COLO668 (cell line): ENCODE results near the gene NUTM2A.
"Not testable (repeated sequence)": the region's sequence is repeated elsewhere in the genome, so short reads cannot be mapped to it uniquely, and the experiment has no call there.

Source experiments
- DNase-seq: peaks from one replicate; lab custom pipeline; 2025; ENCODE audit not compliant: unreplicated experiment; lab: John Stamatoyannopoulos, UW

Gene NUTM2A, protein sequence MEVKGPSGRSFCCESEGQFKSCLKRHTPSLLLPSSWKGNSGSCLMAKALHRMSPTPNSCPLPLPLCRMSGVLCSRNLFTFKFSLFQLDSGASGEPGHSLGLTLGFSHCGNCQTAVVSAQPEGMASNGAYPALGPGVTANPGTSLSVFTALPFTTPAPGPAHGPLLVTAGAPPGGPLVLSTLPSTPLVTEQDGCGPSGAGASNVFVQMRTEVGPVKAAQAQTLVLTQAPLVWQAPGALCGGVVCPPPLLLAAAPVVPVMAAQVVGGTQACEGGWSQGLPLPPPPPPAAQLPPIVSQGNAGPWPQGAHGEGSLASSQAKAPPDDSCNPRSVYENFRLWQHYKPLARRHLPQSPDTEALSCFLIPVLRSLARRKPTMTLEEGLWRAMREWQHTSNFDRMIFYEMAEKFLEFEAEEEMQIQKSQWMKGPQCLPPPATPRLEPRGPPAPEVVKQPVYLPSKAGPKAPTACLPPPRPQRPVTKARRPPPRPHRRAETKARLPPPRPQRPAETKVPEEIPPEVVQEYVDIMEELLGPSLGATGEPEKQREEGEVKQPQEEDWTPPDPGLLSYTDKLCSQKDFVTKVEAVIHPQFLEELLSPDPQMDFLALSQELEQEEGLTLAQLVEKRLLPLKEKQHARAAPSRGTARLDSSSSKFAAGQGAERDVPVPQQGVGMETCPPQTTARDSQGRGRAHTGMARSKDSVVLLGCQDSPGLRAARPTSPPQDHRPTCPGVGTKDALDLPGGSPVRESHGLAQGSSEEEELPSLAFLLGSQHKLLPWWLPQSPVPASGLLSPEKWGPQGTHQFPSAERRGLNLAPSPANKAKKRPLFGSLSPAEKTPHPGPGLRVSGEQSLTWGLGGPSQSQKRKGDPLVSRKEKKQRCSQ

DNA sequence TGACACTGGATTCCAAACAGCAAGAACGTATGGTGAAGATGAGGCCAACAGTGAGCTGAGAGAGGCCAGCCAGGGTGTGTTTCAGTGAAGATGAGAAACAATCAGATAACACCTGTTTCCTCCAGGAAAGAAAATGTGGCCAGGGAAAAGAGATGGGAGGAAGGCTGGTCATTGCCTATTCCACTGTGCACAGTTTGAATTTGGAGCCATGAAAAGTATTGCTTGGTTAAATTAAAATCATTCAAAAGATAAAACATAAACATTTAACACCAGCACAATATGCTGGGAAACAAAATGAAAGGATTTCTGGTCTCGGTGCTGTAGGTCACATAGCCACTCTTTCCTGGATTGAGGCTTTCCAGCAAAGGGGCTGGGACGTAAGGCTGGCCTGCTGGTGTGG, at the start of gene NUTM2A:
TSS of gene NUTM2A (plus strand) at position 301 of the 400 bp plus-strand sequence. CDS start 383 bp downstream, outside the sequence.
- DNase-seq: not testable (repeated sequence)

DNA sequence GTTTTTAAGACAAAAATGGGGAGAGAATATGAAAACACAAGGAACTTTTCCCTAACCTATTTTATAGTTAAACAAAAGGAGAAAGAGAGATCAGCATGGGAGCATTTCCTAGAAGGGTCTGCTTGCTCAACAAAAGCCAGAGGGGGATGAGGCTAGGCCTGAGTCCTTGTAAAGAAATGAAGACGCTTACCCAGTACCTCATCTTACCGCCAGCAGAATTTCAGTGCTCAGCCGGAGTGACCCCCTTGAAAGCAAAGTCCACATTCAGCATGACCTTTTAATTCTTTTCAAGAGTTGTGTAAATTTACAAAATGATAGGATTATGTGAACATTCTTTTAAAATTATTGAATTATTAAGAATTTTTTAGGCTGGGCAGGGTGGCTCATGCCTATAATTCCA, 47.7 kb upstream of the NUTM2A start:
- not testable (repeated sequence) for DNase-seq

DNA sequence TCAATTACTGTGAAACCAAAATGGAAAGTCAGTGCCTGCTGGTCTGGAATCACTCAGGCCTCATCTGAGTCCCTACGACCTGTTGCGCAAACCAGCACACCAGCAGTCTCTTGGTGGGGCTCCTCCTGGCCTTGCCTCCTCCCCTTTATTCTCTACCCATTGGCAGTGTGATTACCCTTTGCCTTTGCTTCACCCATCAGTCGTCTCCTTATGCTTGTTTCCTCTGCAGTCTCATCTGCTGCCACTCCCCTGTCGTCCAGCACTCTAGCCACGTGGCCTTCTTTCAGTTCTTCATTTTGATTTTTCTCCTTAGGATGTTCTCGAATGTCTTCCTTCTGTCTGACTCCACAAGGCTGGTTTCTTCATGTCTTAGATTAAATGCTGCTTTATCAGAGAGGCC, 40.8 kb upstream of the NUTM2A start:
- DNase-seq: not testable (repeated sequence)

DNA sequence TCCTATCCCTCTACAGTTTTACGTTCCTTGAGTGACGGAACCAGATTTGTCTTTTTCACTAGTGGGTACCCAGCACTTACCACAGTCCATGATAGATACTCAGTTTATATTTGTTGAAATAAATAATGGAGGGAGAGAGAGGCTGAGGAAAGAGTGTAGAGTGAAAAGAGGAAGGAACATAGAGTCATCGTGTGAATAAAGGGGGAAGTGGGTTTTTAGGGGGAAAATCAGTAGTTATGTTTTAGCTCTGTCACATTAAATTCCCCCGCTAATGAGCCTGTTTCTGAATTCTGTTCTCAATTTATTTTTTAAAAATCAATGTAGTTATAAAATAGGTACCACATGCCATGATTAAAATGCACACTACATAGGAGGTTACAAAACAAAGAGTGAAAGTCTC, 39.2 kb upstream of the NUTM2A start:
- not testable (repeated sequence) for DNase-seq

DNA sequence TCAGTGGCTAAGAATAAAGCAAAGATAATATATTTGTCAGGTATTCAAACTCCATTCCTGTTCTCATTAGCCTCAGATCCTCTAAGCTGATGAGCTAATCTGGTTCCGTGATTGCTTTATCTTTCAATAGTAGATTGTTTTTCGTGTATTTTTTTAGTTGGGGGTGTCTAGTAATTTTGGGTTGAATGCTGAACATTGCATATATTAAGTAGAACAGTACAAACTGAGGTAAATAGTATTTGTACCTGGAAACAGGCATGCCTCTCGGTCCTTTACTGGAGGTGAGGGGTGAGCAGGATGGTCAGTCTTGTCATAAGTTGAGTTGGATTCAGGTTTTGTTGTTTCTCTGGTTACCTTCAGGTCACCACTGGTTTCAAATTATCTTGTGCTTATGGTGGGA, 37.7 kb upstream of the NUTM2A start:
- not testable (repeated sequence) for DNase-seq

DNA sequence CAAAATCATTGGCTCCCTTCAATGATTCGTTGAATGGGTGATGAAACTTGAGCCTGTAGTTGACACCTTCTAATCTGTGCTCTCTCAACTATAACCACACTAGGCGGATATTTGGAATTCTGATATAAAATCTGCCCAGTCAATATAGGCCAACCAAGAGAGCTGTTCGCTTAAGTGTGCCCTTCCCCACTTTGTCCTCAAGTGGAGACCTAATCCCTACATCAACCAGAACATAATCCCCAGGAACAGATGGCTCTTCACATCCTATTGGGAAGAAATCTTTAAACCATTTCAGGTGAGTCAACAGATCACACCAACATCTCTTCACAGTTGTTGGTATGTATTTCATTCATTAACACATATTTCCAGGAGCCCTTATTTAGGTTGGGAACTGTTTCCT, 33.4 kb upstream of the NUTM2A start:
- DNase-seq: not testable (repeated sequence)

DNA sequence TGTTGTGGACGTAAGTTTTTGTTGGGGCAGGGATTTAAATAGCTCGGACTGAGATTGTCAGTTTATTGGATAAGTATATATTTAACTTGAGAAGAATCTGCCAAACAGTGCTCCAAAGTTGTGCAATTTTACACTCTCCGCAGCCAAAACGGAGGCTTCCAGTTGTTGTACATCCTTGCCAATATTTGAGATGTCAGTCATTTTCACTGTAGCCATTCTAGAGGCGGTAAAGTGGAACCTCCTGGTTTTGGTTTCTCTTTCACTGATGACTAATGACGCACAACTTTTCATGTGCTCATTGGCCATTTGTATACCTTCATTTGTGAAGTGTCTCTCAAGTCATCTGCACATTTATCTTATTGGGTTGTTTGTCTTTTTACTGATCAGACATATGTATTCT, 24.3 kb upstream of the NUTM2A start:
- DNase-seq: not testable (repeated sequence)

DNA sequence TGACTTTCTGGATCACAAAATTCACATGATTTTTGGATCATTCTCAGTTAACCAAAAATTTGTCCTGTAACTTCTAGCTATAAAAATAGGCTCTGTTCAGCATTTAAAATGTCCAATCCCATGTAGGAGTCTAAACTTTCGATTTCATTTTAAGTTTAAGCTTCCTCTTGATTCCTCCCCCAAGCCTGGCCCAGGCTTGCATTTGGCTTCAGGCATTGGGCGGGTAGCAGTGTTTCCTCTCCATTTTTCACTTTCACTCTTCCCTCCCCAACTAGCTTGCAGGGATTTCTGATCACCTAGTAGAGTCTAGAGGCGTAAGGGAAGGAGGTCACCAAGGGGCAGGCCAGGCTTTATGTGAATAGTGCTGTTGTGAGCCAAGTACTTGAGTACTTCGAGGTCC, 20.4 kb upstream of the NUTM2A start:
- not testable (repeated sequence) for DNase-seq

DNA sequence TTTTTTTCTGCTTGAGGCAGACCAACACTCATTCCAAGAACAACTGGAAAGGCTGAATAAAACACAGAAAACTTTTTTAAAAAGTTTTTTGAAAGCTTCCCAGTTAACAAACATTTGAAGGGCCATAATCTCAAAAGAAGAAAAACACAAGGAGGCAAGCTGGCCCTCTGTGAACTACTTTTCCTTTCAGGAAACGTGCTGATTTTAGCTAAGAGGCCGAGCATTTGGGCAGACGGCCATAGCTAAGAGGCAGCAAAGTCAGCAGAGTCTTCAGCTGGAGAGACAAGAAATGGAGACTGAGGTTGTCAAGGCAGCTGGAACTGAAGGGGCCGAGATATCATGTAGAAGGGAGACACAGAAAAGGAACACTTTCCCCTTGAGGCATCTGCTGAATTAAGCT, 18.3 kb upstream of the NUTM2A start:
- DNase-seq: not testable (repeated sequence)

DNA sequence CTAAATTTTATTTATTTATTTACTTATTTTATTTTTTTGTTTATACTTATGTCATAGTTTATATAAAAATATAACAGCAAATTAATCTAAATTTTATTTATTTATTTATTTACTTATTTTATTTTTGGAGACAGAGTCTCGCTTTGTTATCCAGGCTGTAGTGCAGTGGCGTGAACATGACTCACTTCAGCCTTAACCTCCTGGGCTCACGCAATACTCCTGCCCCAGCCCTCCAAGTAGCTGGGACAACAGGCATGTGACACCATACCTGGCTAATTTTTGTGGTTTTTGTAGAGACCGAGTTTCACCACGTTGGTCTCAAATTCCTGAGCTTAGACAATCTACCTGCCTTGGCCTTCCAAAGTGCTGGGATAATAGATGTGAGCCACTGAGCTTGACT, 14.9 kb upstream of the NUTM2A start:
- not testable (repeated sequence) for DNase-seq

DNA sequence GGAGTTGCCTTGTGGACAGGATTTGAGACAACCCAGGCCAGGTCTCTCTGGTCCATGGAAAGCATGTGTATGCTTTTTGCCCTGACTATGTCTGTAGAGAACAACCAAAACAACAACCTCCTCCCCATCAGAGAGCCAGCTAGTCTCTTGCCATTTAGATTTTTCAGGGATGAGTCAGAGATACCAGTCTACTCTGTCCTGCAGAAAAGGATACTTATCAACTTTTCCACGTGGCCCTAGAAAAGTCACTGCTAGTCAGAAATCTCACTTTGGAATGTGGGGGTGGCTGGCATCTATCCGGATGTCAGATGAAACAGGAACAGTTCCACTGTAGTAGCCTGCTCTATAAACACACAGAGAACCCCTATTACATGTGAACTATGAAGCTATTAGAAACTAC, 13.4 kb upstream of the NUTM2A start:
- not testable (repeated sequence) for DNase-seq

DNA sequence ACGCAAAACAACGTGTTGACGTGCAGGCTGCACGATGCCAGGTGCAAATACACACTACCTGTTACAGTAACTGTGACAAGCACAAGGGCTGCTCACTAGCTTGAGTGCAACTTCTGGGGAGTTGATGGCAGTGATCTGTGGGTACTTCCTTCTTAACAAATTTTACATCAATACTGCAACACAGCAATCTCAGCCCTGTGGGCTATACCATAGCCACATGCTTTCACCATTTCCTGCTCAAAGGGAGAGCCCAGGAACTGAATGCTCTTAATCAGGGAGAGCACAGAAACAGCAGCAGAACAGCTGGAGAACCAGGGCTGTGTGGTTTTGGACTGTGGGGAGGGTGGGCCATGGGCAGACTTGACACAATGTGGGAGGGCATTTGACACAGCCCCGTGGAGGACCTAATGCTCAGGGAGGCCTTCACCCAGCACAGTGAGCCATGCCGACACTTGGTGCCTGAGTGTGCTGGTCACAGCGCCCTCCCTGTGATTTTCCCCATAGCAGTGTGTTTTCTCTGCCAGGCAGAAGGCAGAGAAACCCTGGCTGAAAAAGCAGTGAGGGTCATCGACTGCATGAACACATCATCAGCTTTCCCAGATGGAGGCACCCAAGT, 12.0 kb upstream of the NUTM2A start:
- not testable (repeated sequence) for DNase-seq

DNA sequence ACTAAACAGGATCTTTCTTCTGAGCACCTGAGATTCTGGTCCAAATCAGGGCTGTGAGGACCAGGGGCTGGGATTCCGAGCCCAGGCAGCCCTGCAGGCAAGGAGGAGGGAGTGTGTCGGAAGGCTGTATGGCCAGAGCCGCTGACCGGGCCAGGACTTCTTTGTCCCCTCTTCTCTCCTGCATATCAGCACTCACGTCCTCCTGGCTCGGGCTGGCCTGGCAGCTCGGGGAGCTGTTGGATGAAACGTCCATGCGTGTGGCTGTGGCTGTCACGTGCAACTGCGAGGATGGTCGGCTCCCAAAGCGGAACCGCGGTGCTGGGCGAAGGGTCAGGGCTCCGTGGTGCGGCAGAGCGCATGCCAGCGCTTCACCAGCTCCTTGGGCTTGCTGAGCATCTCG, 11.4 kb upstream of the NUTM2A start:
- DNase-seq: not testable (repeated sequence)

DNA sequence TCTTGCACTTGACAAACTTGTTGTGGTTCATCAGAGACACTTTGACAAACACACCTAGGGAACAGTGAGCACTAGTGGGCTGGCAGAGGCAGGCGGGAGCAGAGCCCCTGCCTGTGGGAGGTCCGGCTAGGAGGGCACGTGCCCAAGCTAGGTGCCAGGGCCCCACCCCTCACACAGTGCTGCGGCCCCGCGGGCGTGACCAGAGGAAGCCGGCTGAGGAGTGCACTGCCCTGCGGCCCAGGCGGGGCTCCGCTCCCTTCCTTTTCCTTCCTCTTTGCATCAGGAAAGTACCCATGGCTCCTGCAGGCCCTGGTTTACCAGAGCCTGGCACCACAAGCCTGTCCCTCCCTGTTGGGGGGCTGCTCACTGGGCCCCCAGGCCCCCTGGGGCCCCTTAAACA, 9.1 kb upstream of the NUTM2A start:
- not testable (repeated sequence) for DNase-seq

DNA sequence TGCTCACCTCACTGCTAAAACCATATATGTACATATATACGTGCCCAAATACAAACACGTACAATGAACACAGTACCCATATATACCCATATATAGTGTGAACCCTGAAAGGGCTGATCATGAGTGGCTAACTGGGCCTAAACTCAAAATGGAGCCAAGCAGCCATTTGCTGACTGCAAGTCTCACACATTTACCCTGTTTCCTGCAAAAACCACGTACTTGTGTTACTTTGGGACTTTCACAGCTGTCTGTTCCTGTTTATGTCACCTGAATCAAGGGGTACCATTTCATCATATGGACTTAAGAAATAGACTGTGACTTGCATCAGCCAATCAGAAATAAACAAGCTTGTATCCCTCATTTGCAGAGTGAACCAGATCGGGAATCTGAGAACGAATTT, 5.9 kb upstream of the NUTM2A start:
- DNase-seq: not testable (repeated sequence)

DNA sequence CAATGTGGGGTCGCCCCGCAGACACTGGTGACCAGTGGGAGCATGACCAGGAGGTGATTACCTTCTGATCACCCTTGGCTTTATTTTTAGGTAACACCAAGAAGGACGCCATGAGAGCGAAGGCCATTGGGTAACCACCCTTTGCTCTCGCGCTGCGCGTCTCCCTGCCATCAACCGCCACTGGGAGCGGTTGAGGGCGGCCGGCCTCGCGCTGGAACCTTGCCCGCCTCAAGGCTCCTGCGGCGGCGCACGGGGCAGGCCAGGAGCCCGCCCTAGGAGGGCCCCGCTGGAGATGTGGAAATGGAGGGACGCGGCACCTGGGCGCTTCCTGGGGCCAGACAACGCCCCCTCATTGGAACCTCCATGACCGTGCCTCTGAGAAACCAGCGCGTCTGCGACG, 2.5 kb upstream of the NUTM2A start:
- DNase-seq: not testable (repeated sequence)

DNA sequence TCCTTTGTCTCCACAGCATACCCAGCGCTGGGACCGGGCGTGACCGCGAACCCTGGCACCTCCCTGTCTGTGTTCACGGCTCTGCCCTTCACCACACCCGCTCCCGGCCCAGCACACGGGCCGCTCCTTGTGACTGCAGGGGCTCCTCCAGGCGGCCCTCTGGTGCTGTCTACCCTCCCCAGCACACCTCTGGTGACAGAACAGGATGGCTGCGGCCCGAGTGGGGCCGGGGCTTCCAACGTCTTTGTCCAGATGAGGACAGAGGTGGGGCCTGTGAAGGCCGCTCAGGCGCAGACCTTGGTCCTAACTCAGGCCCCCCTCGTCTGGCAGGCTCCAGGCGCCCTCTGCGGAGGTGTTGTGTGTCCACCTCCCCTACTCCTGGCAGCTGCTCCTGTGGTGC, 3.0 kb downstream of the NUTM2A start:
- DNase-seq: not testable (repeated sequence)

DNA sequence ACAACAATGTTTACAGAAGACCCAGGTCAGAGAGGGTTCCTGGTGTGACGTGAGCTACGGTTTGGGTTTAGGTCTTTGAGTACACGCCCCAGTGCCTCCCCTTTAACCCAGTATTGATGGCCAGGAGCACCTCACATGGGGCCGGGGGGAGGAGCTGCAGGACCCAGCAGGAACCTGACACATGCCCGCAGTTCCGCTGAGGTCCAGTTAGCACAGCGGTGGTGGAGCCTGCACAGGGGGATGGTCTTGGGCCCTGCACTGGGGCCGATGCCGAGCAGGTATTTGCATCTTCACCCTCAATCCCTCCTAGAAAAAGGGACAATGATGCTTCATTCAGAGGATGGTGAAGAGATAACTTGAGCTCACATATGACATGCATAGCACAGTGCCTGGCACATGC, 4.0 kb downstream of the NUTM2A start:
- not testable (repeated sequence) for DNase-seq

DNA sequence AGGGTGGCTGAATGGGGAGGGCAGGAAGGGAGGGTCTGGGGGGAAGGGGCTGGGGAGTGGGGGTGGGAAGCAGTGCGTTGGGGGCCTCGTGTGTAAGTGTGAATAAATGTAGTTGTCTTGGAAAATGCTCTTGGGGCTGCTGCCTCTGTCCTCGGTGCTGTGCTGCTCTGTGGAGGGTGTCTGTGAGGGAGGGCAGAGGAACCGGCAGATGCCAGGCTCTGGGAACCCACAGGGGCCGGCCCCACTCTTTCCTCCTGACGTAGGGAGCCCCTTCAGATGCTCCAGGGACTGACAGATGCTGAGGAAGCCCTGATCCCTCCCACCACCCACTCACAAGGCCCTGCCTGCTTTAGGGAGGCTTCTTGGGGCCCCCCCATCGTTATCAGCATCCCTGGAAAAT, 9.6 kb downstream of the NUTM2A start:
- DNase-seq: not testable (repeated sequence)

DNA sequence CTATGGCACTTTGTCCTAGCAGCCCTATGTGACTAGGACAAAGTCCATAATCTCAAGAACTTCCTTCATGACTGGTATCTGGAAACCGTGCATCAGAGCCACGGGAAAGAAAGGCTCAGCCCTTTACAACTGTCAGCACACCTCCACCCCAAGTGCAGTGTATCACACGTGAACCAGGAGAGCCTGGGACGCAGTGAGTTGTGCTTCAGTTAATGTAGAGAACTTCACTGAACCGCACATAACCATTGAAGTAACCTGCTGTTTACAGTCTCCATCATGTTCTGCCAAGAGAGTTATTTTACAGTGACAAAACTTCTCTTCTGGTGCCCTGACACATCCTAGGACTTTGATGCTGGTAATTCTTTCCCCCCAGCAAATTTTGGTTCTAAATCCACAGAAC, 12.0 kb downstream of the NUTM2A start:
- DNase-seq: not testable (repeated sequence)

DNA sequence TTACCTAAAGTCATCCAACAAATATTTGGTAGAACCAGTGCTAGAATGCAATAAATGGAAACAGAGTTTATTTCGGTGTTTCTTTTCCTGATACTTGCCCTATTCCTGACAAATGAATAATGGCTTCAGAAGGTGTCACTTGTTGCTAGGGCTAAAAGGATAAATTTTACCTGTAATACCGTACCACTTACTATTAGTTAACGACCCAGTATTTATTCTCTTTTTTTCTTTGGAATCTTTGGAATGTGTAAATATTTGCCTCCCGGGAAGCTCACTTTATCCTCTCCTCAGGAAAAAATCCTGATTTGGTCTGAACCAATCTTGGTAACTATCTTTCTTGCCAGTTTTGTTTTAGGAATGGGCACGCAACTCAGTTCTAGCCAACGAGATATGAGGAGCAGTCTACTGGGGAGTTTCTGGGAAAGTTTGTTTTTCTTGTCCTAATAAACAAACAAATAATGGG, 14.1 kb downstream of the NUTM2A start:
- DNase-seq: not testable (repeated sequence)
